HG03159 (cell line): ENCODE measurements around the gene FOXJ3.

Experiments used
- ATAC-seq: cut with Tn5 transposase; IDR thresholded peaks from one replicate; pipeline ENCODE4 v1.9.1; 2021; ENCODE audit warnings: mild to moderate bottlenecking, moderate library complexity; ENCODE audit not compliant: unreplicated experiment

Gene FOXJ3

GRCh38 chr1:42127767-42128166 is 207.3 kb downstream of the FOXJ3 start:
- no peak for ATAC-seq
